Neuronal stem cell (in vitro differentiated cells): Measurements from ENCODE around the gene EXOC6.

Experiments
- DNase-seq: peaks from one replicate; pipeline ENCODE4 v3.0.0-alpha.2; 2013; ENCODE audit warnings: low spot score
- H2AFZ ChIP-seq: one replicate; pipeline ENCODE4 v1.6.1; 2013; ENCODE audit warnings: mild to moderate bottlenecking, low read length, inconsistent platforms
- H2AK5ac ChIP-seq: 2 replicates; pipeline ENCODE4 v1.6.1; 2013; ENCODE audit warnings: low read depth, mild to moderate bottlenecking, inconsistent platforms, low read length, moderate library complexity, mixed read lengths
- H2BK120ac ChIP-seq: 2 replicates; pipeline ENCODE4 v1.6.1; 2013; ENCODE audit warnings: low read depth, mild to moderate bottlenecking, inconsistent platforms, low read length, moderate library complexity, mixed read lengths
- H2BK12ac ChIP-seq: one replicate; pipeline ENCODE4 v1.6.1; 2013; ENCODE audit warnings: low read length, inconsistent platforms
- H2BK15ac ChIP-seq: 2 replicates; pipeline ENCODE4 v1.6.1; 2013; ENCODE audit warnings: mild to moderate bottlenecking, low read length, inconsistent platforms, mixed read lengths
- H2BK5ac ChIP-seq: one replicate; pipeline ENCODE4 v1.6.1; 2013; ENCODE audit warnings: inconsistent platforms, mild to moderate bottlenecking, low read length, moderate library complexity
- H3K14ac ChIP-seq: one replicate; pipeline ENCODE4 v1.6.1; 2013; ENCODE audit warnings: low read length, inconsistent platforms
- H3K18ac ChIP-seq: 2 replicates; pipeline ENCODE4 v1.6.1; 2013; ENCODE audit warnings: low read length, inconsistent platforms
- H3K23ac ChIP-seq: 2 replicates; pipeline ENCODE4 v1.6.1; 2013; ENCODE audit warnings: low read depth, mild to moderate bottlenecking, mixed read lengths, low read length, inconsistent platforms; ENCODE audit not compliant: poor library complexity
- H3K27ac ChIP-seq: replicated peaks from 3 replicates; pipeline ENCODE4 v1.5.1; 2013; ENCODE audit warnings: low read length, inconsistent platforms
- H3K27me3 ChIP-seq, 3 experiments: 2 replicates each; pipeline ENCODE4 v1.6.1; 2013; ENCODE audit warnings: low read length in 3 of 3, mild to moderate bottlenecking in 2 of 3, inconsistent platforms in 1 of 3, low read depth in 1 of 3, mixed read lengths in 1 of 3, moderate library complexity in 1 of 3; ENCODE audit not compliant: control insufficient read depth in 3 of 3, insufficient read depth in 3 of 3
- H3K36me3 ChIP-seq, 2 donors: replicated peaks in 1 of 2; 2 replicates each; pipeline ENCODE4 v1.6.1; 2013; ENCODE audit warnings: low read length in 2 of 2; ENCODE audit not compliant: control insufficient read depth in 2 of 2, insufficient read depth in 2 of 2
- H3K4ac ChIP-seq: 2 replicates; pipeline ENCODE4 v1.6.1; 2013; ENCODE audit warnings: inconsistent platforms, mild to moderate bottlenecking, low read length, moderate library complexity
- H3K4me1 ChIP-seq, 2 donors: 1 replicate in 1 of 2; 2 replicates in 1 of 2; pipeline ENCODE4 v1.6.1; 2013; ENCODE audit warnings: low read length in 2 of 2, low read depth in 1 of 2; ENCODE audit not compliant: control insufficient read depth in 2 of 2, insufficient read depth in 1 of 2
- H3K4me2 ChIP-seq: one replicate; pipeline ENCODE4 v1.6.1; 2013; ENCODE audit warnings: mild to moderate bottlenecking, low read length, inconsistent platforms; ENCODE audit not compliant: insufficient read depth, poor library complexity, severe bottlenecking
- H3K4me3 ChIP-seq, 2 donors: 2 replicates each; pipeline ENCODE4 v1.5.1; 2013; ENCODE audit warnings: low read length in 2 of 2, mild to moderate bottlenecking in 2 of 2, inconsistent platforms in 1 of 2, moderate library complexity in 1 of 2
- H3K79me1 ChIP-seq: one replicate; pipeline ENCODE4 v1.6.1; 2013; ENCODE audit warnings: low read depth, mild to moderate bottlenecking, inconsistent platforms, low read length, moderate library complexity
- H3K9ac ChIP-seq: one replicate; pipeline ENCODE4 v1.6.1; 2013; ENCODE audit warnings: mild to moderate bottlenecking, low read depth, low read length, inconsistent platforms; ENCODE audit not compliant: poor library complexity
- H3K9me3 ChIP-seq, 2 donors: replicated peaks in 1 of 2; 2 replicates each; pipeline versions ENCODE3 to v1.6.1; 2013; ENCODE audit warnings: low read length in 2 of 2, mild to moderate bottlenecking in 2 of 2, inconsistent platforms in 1 of 2, low read depth in 1 of 2, mixed read lengths in 1 of 2, moderate library complexity in 1 of 2; ENCODE audit not compliant: control insufficient read depth in 2 of 2, insufficient read depth in 1 of 2
- H4K8ac ChIP-seq: one replicate; pipeline ENCODE4 v1.6.1; 2013; ENCODE audit warnings: low read depth, mild to moderate bottlenecking, inconsistent platforms, low read length, moderate library complexity
- H4K91ac ChIP-seq: one replicate; pipeline ENCODE4 v1.6.1; 2013; ENCODE audit warnings: low read length, low read depth, mild to moderate bottlenecking, inconsistent platforms; ENCODE audit not compliant: poor library complexity
- whole genome bisulfite sequencing, 2 donors: extraction: QIAGEN DNeasy Blood & Tissue Kit; methylation state at CpG; one replicate each; pipeline ENCODE4 v1.1.7; 2013; ENCODE audit warnings: missing lambda C conversion rate in 2 of 2, mixed read lengths in 1 of 2; ENCODE audit not compliant: insufficient read length in 2 of 2, insufficient replicate concordance in 1 of 2; ENCODE audit errors: extremely low coverage in 2 of 2; 5-methylcytosine and 5-hydroxymethylcytosine counted together

The EXOC6 gene

DNA sequence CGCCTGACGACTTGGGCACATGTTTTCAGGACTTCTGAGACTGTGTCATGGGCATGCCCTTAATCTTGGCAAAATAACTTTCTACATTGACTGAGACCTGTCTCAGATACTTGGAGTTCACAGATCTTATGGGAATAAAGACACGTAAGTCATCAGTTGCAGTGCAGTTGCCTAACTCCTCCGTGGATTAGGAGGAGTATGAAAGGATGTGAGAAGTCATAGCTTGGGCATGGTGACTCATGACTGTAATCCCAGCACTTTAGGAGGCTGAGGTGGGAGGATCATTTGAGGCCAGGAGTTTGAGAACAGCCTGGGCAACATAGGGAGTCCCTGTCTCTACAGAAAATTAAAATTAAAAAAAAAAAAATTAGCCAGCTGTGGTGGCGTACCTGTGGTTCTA is 49.6 kb downstream of the EXOC6 start:
- Histone ChIP-seq H3K79me1 (no peaks in the 10 kb centered on the region), H3K4me3 (no peak overlapping the region), H2AK5ac (no peak overlapping the region), H3K4me1 (peaks cover 0 to 4% of the 10 kb centered on the region in 2 donors), H2BK120ac (no peak overlapping the region), H3K18ac (no peak overlapping the region), H2BK15ac (no peak overlapping the region), H3K27me3 (no peaks in the 10 kb centered on the region), H3K27ac (no peak overlapping the region), H4K8ac (no peak overlapping the region), H3K9me3 (no peaks in the 10 kb centered on the region), H2AFZ (no peak overlapping the region), H2BK12ac (no peak overlapping the region), H3K4me2 (no peak overlapping the region), H3K4ac (no peak overlapping the region), H3K14ac (no peak overlapping the region), H3K23ac (no peak overlapping the region), H4K91ac (no peak overlapping the region), H3K36me3 (peaks cover 0 to 26% of the 10 kb centered on the region in 2 donors), H3K9ac (no peak overlapping the region), H2BK5ac (no peak overlapping the region)
- WGBS, 2 donors = no CpG with 5 or more reads among the region's 5 CpGs
- no peak for DNase-seq

DNA sequence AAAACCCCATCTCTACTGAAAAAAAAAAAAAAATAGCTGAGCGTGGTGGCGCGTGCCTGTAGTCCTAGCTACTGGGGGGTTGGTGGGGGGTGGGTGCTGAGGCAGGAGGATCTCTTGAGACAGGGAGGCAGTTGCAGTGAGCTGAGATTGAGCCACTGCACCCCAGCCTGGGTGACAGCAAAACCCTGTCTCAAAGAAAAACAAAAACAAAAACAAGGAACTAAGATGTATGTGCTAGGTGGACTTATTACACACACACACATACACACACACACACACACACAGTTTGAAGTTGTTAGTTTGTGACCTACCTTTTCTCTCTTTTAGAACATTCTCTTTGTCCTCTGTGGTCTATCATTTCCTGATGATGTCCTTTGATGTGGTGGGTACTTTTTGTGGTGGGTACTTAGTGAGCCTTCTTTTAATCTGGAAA is 53.5 kb downstream of the EXOC6 start:
- no peak overlapping the region for H3K23ac ChIP-seq
- no peaks in the 10 kb centered on the region for H3K4me1 ChIP-seq
- H3K4ac ChIP-seq = no peak overlapping the region
- no peak overlapping the region for H3K4me2 ChIP-seq
- H4K91ac ChIP-seq = no peak overlapping the region
- H3K79me1 ChIP-seq = no peaks in the 10 kb centered on the region
- peaks cover 0 to 28% of the 10 kb centered on the region in 2 donors for H3K36me3 ChIP-seq
- H2BK120ac ChIP-seq = no peak overlapping the region
- H3K9me3 ChIP-seq = peaks cover 0 to 2% of the 10 kb centered on the region in 2 donors
- no peak overlapping the region for H2BK12ac ChIP-seq
- WGBS, 2 donors = no CpG with 5 or more reads among the region's 3 CpGs
- H3K27ac ChIP-seq = no peak overlapping the region
- no peak overlapping the region for H3K9ac ChIP-seq
- H2BK15ac ChIP-seq = no peak overlapping the region
- H3K14ac ChIP-seq = no peak overlapping the region
- H3K27me3 ChIP-seq = no peaks in the 10 kb centered on the region
- no peak for DNase-seq
- no peak overlapping the region for H3K4me3 ChIP-seq
- H3K18ac ChIP-seq = no peak overlapping the region
- no peak overlapping the region for H2AFZ ChIP-seq
- no peak overlapping the region for H4K8ac ChIP-seq
- H2BK5ac ChIP-seq = no peak overlapping the region
- H2AK5ac ChIP-seq = no peak overlapping the region

GRCh38 chr10:92903633-92904032 is 55.3 kb downstream of the EXOC6 start:
- no peak overlapping the region for H2AFZ ChIP-seq
- H4K91ac ChIP-seq = no peak overlapping the region
- WGBS, 2 donors = no CpG with 5 or more reads among the region's 1 CpG
- no peak for DNase-seq
- H3K9ac ChIP-seq = no peak overlapping the region
- H3K14ac ChIP-seq = no peak overlapping the region
- no peak overlapping the region for H3K4me3 ChIP-seq
- H2BK12ac ChIP-seq = no peak overlapping the region
- no peak overlapping the region for H4K8ac ChIP-seq
- no peak overlapping the region for H3K23ac ChIP-seq
- H3K27ac ChIP-seq = no peak overlapping the region
- H2AK5ac ChIP-seq = no peak overlapping the region
- no peaks in the 10 kb centered on the region for H3K4me1 ChIP-seq
- H3K4ac ChIP-seq = no peak overlapping the region
- no peaks in the 10 kb centered on the region for H3K27me3 ChIP-seq
- no peak overlapping the region for H3K18ac ChIP-seq
- no peak overlapping the region for H3K4me2 ChIP-seq
- H3K9me3 ChIP-seq = peaks cover 0 to 2% of the 10 kb centered on the region in 2 donors
- H3K36me3 ChIP-seq = peaks cover 2 to 16% of the 10 kb centered on the region in 2 donors
- H3K79me1 ChIP-seq = no peaks in the 10 kb centered on the region
- H2BK120ac ChIP-seq = no peak overlapping the region
- no peak overlapping the region for H2BK5ac ChIP-seq
- no peak overlapping the region for H2BK15ac ChIP-seq

- H4K8ac ChIP-seq = no peak overlapping the region
- no peaks in the 10 kb centered on the region for H3K79me1 ChIP-seq
- no peak overlapping the region for H2AFZ ChIP-seq
- H2BK12ac ChIP-seq = no peak overlapping the region
- H3K4me3 ChIP-seq = no peak overlapping the region
- no peaks in the 10 kb centered on the region for H3K4me1 ChIP-seq
- H3K27ac ChIP-seq = no peak overlapping the region
- H3K9me3 ChIP-seq = peaks cover 0 to 2% of the 10 kb centered on the region in 2 donors
- no peak overlapping the region for H3K4ac ChIP-seq
- H3K14ac ChIP-seq = no peak overlapping the region
- no peak overlapping the region for H2BK120ac ChIP-seq
- H3K9ac ChIP-seq = no peak overlapping the region
- WGBS, 2 donors = no CpG with 5 or more reads among the region's 4 CpGs
- H4K91ac ChIP-seq = no peak overlapping the region
- H3K23ac ChIP-seq = no peak overlapping the region
- H2BK5ac ChIP-seq = no peak overlapping the region
- H3K36me3 ChIP-seq = peaks cover 2 to 20% of the 10 kb centered on the region in 2 donors
- no peak overlapping the region for H2BK15ac ChIP-seq
- H3K18ac ChIP-seq = no peak overlapping the region
- H3K4me2 ChIP-seq = no peak overlapping the region
- H2AK5ac ChIP-seq = no peak overlapping the region
- no peak for DNase-seq
- H3K27me3 ChIP-seq = no peaks in the 10 kb centered on the region
Measured at GRCh38 chr10:92907280-92907679, 59.0 kb downstream of the EXOC6 start.
